Fibroblast of lung (primary cell): Measurements from ENCODE around the gene TUBGCP2.

ENCODE experiments used
- EZH2 ChIP-seq: IDR thresholded peaks from 2 replicates; pipeline ENCODE4 v1.5.1; 2012; ENCODE audit warnings: low read length, control low read depth, mild to moderate bottlenecking; ENCODE audit errors: missing control alignments
- TF ChIP-seq, protein P1 (sequence below), 2 donors: IDR thresholded peaks in 1 of 2; conservative IDR thresholded peaks in 1 of 2; 1 replicate in 1 of 2; 2 replicates in 1 of 2; pipeline ENCODE4 v1.5.1; 2011 to 2012; ENCODE audit warnings: low read length in 2 of 2, control low read depth in 1 of 2, inconsistent platforms in 1 of 2, low read depth in 1 of 2, mild to moderate bottlenecking in 1 of 2

DNA sequence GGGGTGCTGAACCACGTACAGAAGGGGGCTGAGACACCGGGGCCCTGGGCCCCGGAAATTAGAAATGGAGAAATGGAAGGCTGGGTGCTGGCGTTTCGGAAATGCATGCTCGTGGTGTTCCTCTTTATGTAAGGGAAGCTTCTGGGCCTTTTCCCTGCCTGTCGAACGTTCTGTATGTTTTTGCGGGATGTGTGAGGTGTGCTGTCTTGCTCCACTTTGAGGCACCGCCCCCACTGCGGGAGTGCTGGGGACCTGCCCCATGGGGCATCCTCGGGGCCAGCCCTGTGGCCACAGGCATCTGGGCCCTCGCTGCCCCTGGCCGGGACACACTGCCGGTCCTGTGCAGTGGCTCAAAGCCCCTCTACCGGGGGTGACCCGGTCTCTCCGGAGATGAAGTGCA, 72.7 kb downstream of the TUBGCP2 start:
- TF ChIP-seq, protein P1, sequence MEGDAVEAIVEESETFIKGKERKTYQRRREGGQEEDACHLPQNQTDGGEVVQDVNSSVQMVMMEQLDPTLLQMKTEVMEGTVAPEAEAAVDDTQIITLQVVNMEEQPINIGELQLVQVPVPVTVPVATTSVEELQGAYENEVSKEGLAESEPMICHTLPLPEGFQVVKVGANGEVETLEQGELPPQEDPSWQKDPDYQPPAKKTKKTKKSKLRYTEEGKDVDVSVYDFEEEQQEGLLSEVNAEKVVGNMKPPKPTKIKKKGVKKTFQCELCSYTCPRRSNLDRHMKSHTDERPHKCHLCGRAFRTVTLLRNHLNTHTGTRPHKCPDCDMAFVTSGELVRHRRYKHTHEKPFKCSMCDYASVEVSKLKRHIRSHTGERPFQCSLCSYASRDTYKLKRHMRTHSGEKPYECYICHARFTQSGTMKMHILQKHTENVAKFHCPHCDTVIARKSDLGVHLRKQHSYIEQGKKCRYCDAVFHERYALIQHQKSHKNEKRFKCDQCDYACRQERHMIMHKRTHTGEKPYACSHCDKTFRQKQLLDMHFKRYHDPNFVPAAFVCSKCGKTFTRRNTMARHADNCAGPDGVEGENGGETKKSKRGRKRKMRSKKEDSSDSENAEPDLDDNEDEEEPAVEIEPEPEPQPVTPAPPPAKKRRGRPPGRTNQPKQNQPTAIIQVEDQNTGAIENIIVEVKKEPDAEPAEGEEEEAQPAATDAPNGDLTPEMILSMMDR (conservative IDR thresholded peaks at IDR 0.05 in 1 of 2, IDR thresholded peaks at IDR 0.05 in 1 of 2; ENCODE audit: low read depth in 1 of 2, low read length in 2 of 2) = no peak
- TF ChIP-seq EZH2 = peak; percentile 87
